GM12878 (cell line): ENCODE measurements around the gene PARD6B. TPM values are rescaled to one million over a fixed set of nuclear protein-coding genes. Genes with fewer than 3 reads are reported as not detected.

Source experiments
- DPF2 ChIP-seq: fragments of 450-650 bp; IDR thresholded peaks from 2 replicates; pipeline ENCODE4 v1.6.1; 2017; ENCODE audit warnings: mild to moderate bottlenecking
- EED ChIP-seq: sonication (generic); IDR thresholded peaks from 2 replicates; pipeline ENCODE4 v1.6.1; 2016; ENCODE audit warnings: antibody characterized with exemption, low read depth
- GATAD2B ChIP-seq: fragments of 450-650 bp; conservative IDR thresholded peaks from 2 replicates; pipeline ENCODE4 v1.6.1; 2017; ENCODE audit warnings: low read depth, mild to moderate bottlenecking, moderate library complexity
- HDAC6 ChIP-seq: fragments of 200-600 bp; sonication (generic); IDR thresholded peaks from one replicate; pipeline ENCODE4 v1.8.0; 2017; ENCODE audit warnings: antibody characterized with exemption; ENCODE audit not compliant: unreplicated experiment
- IKZF1 ChIP-seq: fragments of 450-650 bp; conservative IDR thresholded peaks from 2 replicates; pipeline ENCODE4 v1.6.1; 2017; ENCODE audit warnings: antibody characterized with exemption, mild to moderate bottlenecking
- JUNB ChIP-seq: IDR thresholded peaks from 2 replicates; pipeline ENCODE4 v1.6.1; 2016; ENCODE audit warnings: antibody characterized with exemption, mild to moderate bottlenecking
- KAT2A ChIP-seq: conservative IDR thresholded peaks from 2 replicates; pipeline ENCODE4 v1.6.1; 2011; ENCODE audit warnings: low read depth, low read length; ENCODE audit not compliant: control insufficient read depth
- KLF5 ChIP-seq: fragments of 450-650 bp; IDR thresholded peaks from 2 replicates; pipeline ENCODE4 v1.6.1; 2014; ENCODE audit warnings: mild to moderate bottlenecking; ENCODE audit not compliant: partially characterized antibody
- MEF2B ChIP-seq: fragments of 450-650 bp; IDR thresholded peaks from 2 replicates; pipeline ENCODE4 v1.6.1; 2018; ENCODE audit warnings: mild to moderate bottlenecking, moderate library complexity; ENCODE audit not compliant: partially characterized antibody, poor library complexity, severe bottlenecking
- NFIC ChIP-seq: IDR thresholded peaks from 2 replicates; pipeline ENCODE4 v1.6.1; 2012; ENCODE audit warnings: low read depth, mild to moderate bottlenecking, inconsistent platforms, low read length, moderate library complexity
- NFXL1 ChIP-seq: fragments of 450-650 bp; IDR thresholded peaks from 2 replicates; pipeline ENCODE4 v1.6.1; 2017; ENCODE audit warnings: antibody characterized with exemption, mild to moderate bottlenecking, borderline replicate concordance
- NRF1 ChIP-seq: conservative IDR thresholded peaks from 2 replicates; pipeline ENCODE4 v1.6.1; 2011; ENCODE audit warnings: mild to moderate bottlenecking, low read depth, low read length, improper control_type of control experiment
- POLR2A ChIP-seq: IDR thresholded peaks from 2 replicates; pipeline ENCODE4 v1.6.1; 2011; ENCODE audit warnings: low read depth, mild to moderate bottlenecking, low read length
- POLR2AphosphoS2 ChIP-seq: IDR thresholded peaks from 2 replicates; pipeline ENCODE4 v1.6.1; 2011; ENCODE audit warnings: low read depth, mild to moderate bottlenecking, low read length, improper control_type of control experiment, moderate library complexity
- RAD51 ChIP-seq: fragments of 450-650 bp; IDR thresholded peaks from 2 replicates; pipeline ENCODE4 v1.6.1; 2016; ENCODE audit warnings: moderate library complexity, mild to moderate bottlenecking, inconsistent platforms
- RCOR1 ChIP-seq: conservative IDR thresholded peaks from 2 replicates; pipeline ENCODE4 v1.6.1; 2012; ENCODE audit warnings: low read depth, low read length, improper control_type of control experiment
- SRF ChIP-seq, 2 experiments: IDR thresholded peaks; 2 replicates each; pipeline ENCODE4 v1.6.1; 2011; ENCODE audit warnings: low read depth in 2 of 2, low read length in 2 of 2, mild to moderate bottlenecking in 1 of 2, moderate library complexity in 1 of 2
- USF2 ChIP-seq: IDR thresholded peaks from 2 replicates; pipeline ENCODE4 v1.6.1; 2011; ENCODE audit warnings: low read depth, low read length, improper control_type of control experiment, borderline replicate concordance
- ZNF384 ChIP-seq: IDR thresholded peaks from 2 replicates; pipeline ENCODE4 v1.6.1; 2012; ENCODE audit warnings: low read depth, mild to moderate bottlenecking, low read length, improper control_type of control experiment, borderline replicate concordance
- polyA plus RNA-seq, 11 experiments: library from polyadenylated mRNA; depleted of rRNA in 4 of 11; unstranded in 6 of 11; stranded (reverse) in 5 of 11; fragments of >200 nt; fragmentation: Nextera tagmentation in 4 of 11; fragmentation: Illumina TruSeq in 1 of 11; extraction: Ambion mirVana in 4 of 11; extraction: Trizol in 1 of 11; gene quantifications; 1 replicate in 1 of 11; 2 replicates in 10 of 11; pipeline versions ENCODE4 v1.2.1 to v1.2.3, GENCODE V29; 2011 to 2016; ENCODE audit warnings: inconsistent platforms in 2 of 11, missing spikeins in 2 of 11, low read depth in 1 of 11
- total RNA-seq, 4 experiments: library from RNA; depleted of rRNA in 3 of 4; stranded (reverse); fragments of >200 nt in 3 of 4; fragmentation: Illumina TruSeq in 1 of 4; extraction: Trizol in 1 of 4; gene quantifications; 2 replicates each; pipeline versions ENCODE4 v1.2.1 to v1.2.3, GENCODE V29; 2013 to 2021
- TF ChIP-seq, protein P1 (sequence below): fragments of 450-650 bp; IDR thresholded peaks from 2 replicates; pipeline ENCODE4 v1.6.1; 2018; ENCODE audit warnings: mild to moderate bottlenecking, low read depth, moderate library complexity; ENCODE audit not compliant: partially characterized antibody
- TF ChIP-seq, protein P2 (sequence below): fragments of 450-650 bp; IDR thresholded peaks from 2 replicates; pipeline ENCODE4 v1.6.1; 2018; ENCODE audit warnings: borderline replicate concordance, mild to moderate bottlenecking; ENCODE audit not compliant: partially characterized antibody
- TF ChIP-seq, protein P3 (sequence below): IDR thresholded peaks from 2 replicates; pipeline ENCODE4 v1.6.1; 2012; ENCODE audit warnings: low read length, inconsistent platforms
- TF ChIP-seq, protein P4 (sequence below): IDR thresholded peaks from 2 replicates; pipeline ENCODE4 v1.6.1; 2011; ENCODE audit warnings: borderline replicate concordance, low read depth, mild to moderate bottlenecking, moderate library complexity, mixed read lengths, low read length; ENCODE audit not compliant: insufficient read depth; ENCODE audit errors: extremely low read length

Gene PARD6B
- total and polyA plus RNA-seq, 10 of the 15 experiments (the other 5 are each of a cell fraction or from before 2014, with no cell fraction given): 0.57 to 4.7 (median 2.0) TPM

DNA sequence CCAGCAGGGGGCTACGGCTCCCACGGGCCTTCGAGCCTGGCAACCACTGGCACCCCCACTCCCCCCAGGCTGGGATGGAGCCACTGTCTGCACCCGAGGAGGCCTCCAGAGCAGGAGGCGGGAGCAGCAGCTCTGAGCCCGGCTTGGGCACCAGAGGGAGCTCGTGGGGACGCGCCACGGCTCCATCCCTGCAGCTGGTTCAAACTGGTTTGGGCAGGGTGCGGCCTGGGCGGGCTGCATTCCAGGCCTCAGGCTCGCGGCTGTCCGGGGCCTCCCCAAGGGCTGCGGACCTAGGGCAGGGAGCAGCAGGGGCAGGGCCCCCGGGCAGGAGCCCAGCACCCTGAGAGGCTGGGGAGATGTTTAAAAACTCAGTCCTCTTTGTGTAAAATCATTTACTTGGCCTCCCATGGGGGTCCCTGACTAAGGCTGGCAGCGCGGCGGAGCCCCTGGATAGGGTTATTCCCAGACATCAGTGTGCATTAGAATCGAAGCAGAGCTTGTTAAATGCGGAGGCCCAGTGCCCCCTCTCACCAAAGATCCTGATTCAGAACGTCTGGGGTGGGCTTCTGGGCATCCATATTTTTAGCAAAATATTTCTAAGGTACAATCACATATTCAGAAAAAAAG lies 59.4 kb downstream of the PARD6B start (continued):
- TF ChIP-seq, protein P1, sequence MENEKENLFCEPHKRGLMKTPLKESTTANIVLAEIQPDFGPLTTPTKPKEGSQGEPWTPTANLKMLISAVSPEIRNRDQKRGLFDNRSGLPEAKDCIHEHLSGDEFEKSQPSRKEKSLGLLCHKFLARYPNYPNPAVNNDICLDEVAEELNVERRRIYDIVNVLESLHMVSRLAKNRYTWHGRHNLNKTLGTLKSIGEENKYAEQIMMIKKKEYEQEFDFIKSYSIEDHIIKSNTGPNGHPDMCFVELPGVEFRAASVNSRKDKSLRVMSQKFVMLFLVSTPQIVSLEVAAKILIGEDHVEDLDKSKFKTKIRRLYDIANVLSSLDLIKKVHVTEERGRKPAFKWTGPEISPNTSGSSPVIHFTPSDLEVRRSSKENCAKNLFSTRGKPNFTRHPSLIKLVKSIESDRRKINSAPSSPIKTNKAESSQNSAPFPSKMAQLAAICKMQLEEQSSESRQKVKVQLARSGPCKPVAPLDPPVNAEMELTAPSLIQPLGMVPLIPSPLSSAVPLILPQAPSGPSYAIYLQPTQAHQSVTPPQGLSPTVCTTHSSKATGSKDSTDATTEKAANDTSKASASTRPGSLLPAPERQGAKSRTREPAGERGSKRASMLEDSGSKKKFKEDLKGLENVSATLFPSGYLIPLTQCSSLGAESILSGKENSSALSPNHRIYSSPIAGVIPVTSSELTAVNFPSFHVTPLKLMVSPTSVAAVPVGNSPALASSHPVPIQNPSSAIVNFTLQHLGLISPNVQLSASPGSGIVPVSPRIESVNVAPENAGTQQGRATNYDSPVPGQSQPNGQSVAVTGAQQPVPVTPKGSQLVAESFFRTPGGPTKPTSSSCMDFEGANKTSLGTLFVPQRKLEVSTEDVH: no peak
- TF ChIP-seq NRF1 (no peak), GATAD2B (peak; percentile 82), POLR2AphosphoS2 (peak; percentile 45; the same call in 1 of the 2 replicates), USF2 (no peak), JUNB (no peak), ZNF384 (no peak), POLR2A (peak; percentile 94), HDAC6 (no peak), IKZF1 (peak; percentile 82), EED (peak; percentile 64), KAT2A (no peak), NFXL1 (peak; percentile 80; the same call in 1 of the 2 replicates), MEF2B (peak; percentile 82), RCOR1 (no peak), KLF5 (peak; percentile 28), RAD51 (no peak), SRF (IDR thresholded peaks at IDR 0.05; ENCODE audit: low read depth in 2 of 2, low read length in 2 of 2) (no peak), DPF2 (peak; percentile 69; the same call in 1 of the 2 replicates), NFIC (no peak)
- TF ChIP-seq, protein P2, sequence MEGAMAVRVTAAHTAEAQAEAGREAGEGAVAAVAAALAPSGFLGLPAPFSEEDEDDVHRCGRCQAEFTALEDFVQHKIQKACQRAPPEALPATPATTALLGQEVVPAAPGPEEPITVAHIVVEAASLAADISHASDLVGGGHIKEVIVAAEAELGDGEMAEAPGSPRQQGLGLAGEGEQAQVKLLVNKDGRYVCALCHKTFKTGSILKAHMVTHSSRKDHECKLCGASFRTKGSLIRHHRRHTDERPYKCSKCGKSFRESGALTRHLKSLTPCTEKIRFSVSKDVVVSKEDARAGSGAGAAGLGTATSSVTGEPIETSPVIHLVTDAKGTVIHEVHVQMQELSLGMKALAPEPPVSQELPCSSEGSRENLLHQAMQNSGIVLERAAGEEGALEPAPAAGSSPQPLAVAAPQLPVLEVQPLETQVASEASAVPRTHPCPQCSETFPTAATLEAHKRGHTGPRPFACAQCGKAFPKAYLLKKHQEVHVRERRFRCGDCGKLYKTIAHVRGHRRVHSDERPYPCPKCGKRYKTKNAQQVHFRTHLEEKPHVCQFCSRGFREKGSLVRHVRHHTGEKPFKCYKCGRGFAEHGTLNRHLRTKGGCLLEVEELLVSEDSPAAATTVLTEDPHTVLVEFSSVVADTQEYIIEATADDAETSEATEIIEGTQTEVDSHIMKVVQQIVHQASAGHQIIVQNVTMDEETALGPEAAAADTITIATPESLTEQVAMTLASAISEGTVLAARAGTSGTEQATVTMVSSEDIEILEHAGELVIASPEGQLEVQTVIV: no peak
- TF ChIP-seq, protein P3, sequence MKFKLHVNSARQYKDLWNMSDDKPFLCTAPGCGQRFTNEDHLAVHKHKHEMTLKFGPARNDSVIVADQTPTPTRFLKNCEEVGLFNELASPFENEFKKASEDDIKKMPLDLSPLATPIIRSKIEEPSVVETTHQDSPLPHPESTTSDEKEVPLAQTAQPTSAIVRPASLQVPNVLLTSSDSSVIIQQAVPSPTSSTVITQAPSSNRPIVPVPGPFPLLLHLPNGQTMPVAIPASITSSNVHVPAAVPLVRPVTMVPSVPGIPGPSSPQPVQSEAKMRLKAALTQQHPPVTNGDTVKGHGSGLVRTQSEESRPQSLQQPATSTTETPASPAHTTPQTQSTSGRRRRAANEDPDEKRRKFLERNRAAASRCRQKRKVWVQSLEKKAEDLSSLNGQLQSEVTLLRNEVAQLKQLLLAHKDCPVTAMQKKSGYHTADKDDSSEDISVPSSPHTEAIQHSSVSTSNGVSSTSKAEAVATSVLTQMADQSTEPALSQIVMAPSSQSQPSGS: no peak
- TF ChIP-seq, protein P4, sequence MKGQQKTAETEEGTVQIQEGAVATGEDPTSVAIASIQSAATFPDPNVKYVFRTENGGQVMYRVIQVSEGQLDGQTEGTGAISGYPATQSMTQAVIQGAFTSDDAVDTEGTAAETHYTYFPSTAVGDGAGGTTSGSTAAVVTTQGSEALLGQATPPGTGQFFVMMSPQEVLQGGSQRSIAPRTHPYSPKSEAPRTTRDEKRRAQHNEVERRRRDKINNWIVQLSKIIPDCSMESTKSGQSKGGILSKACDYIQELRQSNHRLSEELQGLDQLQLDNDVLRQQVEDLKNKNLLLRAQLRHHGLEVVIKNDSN: no peak
